HTERT RPE-1 (cell line): ENCODE measurements around the gene IL12RB1.

Experiments used
- in situ Hi-C: fragments of 300-500 bp; cut with MboI; formaldehyde crosslinking; loops from 4 replicates; pipeline ENCODE4 v1.14.3; 2020; ENCODE audit warnings: low sequenced_read_pairs

IL12RB1 gene

DNA sequence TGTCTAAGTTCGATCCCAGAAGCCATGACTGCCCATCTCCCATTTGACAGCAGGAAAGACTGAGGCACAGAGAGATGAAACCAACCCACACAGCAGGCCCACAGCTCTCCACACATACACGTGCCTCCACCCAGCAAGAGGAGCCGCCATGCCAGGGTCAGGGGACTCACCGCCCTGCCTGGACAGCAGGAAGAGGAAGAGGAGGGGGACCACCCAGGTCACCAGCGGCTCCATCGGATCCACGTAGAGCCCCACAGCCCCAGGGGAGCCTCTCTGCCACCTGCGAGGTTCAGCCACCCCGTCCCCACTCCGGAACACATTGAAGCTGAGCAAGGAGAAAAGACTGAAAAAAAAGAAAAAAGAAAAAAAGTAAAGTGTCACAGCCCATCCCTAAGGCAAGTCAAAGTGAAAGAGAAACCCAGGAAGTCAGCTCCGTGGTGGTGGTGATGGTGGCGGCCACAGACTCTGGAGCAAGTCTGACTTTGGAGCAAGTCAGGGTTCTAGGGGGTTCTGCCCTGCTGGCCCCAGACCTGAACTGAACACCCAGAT, at the start of gene IL12RB1:
TSS of gene IL12RB1 (minus strand) at position 345 of the 549 bp plus-strand sequence. CDS start at position 234, 111 bp downstream.
- in situ Hi-C loops: no loop called here

DNA sequence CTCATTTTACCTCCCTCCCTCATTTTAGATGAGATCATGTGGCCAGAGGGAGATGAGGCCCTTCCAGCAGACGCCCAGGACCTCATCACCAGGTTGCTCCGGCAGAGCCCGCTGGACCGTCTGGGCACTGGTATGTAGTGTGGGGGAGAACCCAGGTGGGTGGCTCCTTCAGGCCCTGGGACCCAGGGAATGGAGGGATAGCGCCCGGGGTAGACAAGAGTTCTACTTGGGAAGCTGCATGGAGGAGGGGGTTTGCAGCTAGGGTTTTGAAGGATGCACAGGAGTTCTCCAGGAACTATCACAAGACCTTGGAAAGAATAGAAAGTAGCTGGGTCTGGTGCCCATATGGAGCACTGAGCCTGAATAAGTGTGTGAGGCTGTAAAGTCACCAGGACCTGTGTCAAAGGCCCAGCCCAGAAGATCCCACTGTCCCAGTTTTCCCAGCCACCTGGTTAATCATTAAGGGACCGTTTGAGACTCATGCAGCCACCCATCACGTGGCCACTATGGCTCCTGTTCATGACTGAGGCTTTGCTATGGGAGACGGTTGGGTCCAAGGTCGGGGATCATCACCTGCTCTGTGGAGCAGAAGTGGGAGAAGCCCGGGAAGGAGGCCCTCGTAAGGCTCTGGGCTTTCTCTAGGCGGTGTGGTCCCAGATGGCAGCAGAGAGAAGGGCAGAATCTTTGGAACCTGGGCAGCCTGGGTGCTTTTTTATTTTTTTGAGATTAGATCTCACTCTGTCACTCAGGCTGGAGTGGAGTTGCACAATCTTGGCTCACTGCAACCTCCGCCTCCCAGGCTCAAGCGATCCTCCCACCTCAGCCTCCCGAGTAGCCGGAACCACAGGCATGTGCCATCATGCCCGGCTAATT, 49.2 kb upstream of the IL12RB1 start:
- in situ Hi-C loops: no loop called here

- in situ Hi-C loops: no loop called here
Observed at GRCh38 chr19:18131841-18132596, 45.3 kb upstream of the IL12RB1 start.

- in situ Hi-C loops: no loop called here
Observed at GRCh38 chr19:18130523-18131242, 43.9 kb upstream of the IL12RB1 start.

GRCh38 chr19:18128805-18129204, 42.1 kb upstream of the IL12RB1 start:
- in situ Hi-C loops: no loop called here

GRCh38 chr19:18128044-18128443, 41.3 kb upstream of the IL12RB1 start:
- in situ Hi-C loops: no loop called here

DNA sequence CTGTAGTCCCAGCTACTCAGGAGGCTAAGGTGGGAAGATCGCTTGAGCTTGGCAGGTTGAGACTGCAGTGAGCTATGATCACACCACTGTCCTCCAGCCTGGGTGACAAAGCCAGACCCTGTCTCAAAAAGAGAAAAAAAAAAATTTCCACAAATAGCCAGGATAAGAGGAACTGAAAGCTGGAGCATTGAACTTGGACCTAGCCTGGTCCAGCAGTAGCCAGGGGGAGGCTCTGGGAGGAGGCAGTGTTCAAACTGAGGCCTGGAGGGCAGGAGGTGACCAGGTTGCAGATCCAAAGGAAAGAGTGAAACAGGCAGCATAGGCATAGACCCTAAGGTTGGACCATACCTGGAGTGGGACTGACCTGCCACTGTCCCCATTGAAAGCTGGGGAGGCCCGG, 39.4 kb upstream of the IL12RB1 start:
- in situ Hi-C loops: no loop called here

GRCh38 chr19:18123819-18124218, 37.1 kb upstream of the IL12RB1 start:
- in situ Hi-C loops: no loop called here

- in situ Hi-C loops: no loop called here
Observed at GRCh38 chr19:18122860-18123795, 36.4 kb upstream of the IL12RB1 start.

- in situ Hi-C loops: no loop called here
Observed at GRCh38 chr19:18122424-18122823, 35.7 kb upstream of the IL12RB1 start.

DNA sequence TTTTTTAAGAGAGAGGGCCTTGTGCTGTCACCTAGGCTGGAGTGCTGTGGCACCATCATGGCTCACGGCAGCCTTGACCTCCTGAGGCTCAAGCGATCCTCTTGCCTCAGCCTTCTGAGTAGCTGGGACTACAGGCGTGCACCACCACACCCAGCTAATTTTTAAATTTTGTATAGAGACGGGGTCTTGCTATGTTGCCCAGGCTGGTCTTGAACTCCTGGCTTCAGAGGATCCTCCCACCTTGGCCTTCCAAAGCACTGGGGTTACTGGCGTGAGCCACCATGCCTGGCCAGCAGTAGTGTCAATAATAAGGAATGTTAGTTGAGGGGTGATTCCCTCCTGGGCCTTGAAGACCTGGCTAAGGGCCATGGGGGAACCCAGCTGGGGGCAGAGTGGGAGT, 34.4 kb upstream of the IL12RB1 start:
- in situ Hi-C loops: no loop called here

DNA sequence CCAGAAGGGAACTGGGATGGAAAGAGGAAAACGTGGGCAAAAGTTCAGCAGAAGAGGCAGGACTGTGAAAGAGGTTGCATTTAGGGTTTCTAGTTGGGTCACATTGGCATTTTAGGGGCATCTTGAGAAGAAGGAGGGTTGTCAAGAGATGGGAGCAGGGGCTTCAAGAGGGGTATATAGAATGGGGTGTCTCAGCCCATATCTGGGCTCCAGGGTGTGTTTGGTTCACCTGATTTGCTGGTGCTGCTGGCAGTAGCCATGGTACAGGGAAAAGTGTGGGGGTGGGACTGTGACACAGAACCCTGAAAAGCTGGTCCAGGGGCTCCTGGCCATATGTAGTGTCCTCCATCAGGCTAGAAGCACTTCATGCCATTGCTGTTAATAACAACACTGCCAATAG, 33.4 kb upstream of the IL12RB1 start:
- in situ Hi-C loops: no loop called here

DNA sequence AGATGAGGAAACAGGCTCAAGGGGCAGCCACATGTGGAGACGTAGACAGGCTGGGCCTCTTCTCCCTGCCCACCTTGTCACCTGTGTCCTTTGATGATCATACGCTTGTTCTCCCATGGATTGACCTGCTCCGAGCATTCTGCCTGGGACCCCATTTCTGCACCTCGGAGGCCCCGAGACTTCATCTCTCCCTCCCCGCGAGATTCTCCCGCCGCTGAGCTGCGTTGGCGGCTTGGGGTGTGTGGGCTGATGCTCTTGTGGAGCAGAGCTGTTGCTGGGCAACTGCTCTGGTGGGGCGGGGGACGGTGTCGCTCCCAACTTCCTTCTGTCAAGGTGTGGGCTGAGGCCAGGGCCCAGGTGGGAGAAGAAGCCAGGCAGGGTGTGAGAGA, 33.0 kb upstream of the IL12RB1 start:
- in situ Hi-C loops: no loop called here

DNA sequence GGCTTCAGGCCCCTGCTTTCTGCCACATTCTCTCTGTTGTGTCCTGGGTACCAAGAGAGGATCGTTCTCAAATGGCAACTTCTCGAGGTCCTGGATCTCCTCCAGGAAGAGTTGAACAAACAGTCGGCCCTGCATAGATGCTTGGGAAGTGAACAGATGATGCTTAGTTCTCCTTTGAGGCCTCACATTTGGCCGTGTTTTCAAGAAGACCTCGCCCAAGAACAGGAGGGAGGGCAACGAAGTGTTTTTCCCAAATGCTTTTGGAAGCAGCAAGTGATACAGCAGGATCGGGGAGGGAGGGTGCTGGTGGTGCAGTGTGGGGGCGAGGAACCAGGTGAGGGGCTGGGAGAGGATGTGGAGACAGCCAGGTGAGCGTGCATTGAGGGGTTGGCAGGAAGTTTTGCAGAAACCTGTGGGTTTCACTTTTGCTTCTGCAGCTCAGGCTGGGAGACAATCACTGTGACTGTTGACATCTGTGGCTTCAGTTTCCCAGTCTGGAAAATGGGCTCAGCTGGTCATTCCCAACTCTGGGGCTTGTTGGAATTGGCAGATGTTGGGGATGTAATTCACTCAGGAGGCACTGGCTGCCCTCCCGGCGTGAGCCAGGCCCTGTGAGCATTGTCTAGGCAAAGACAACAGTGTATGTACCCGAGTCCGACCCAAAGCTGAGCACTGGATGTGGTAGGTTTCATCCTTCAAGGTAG, 32.4 kb upstream of the IL12RB1 start:
- in situ Hi-C loops: no loop called here

GRCh38 chr19:18118420-18119012, 31.8 kb upstream of the IL12RB1 start:
- in situ Hi-C loops: no loop called here

GRCh38 chr19:18117692-18118378, 31.1 kb upstream of the IL12RB1 start:
- in situ Hi-C loops: no loop called here

DNA sequence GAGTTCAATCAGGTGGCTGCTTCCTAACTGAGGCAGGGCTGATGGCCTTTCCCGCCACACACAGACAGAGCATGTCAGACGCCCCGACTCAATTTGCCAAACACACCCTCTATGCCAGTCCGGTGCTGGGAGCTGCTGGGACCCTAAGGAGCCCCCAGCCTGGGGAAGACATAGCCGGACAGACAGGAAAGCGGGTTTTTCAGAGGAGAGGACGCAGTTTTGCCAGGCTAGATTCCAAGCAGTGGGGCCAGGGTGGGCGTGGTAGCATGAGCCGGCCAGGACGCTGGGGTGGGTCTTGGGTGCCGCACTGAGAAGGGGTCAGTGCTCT, 30.6 kb upstream of the IL12RB1 start:
- in situ Hi-C loops: no loop called here

DNA sequence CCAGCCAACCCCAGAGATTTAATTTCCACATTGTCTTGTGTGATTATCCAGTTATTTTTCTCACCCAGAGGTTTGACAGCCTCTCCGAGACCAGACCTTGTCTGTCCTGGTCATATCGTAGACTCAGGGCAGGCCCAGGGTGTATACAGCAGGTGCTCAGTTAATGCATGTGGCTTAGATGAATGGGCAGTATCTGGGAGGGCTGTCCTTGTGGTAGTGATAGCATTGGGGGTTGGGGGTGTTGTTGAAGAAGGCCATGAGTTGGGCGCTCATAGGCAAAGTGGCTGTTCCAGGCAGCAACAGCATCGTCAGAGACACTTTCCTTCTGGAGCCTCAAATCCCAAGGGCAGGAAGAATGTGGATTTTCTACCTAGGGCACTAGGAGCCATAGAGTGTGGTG, 27.7 kb upstream of the IL12RB1 start:
- in situ Hi-C loops: no loop called here

DNA sequence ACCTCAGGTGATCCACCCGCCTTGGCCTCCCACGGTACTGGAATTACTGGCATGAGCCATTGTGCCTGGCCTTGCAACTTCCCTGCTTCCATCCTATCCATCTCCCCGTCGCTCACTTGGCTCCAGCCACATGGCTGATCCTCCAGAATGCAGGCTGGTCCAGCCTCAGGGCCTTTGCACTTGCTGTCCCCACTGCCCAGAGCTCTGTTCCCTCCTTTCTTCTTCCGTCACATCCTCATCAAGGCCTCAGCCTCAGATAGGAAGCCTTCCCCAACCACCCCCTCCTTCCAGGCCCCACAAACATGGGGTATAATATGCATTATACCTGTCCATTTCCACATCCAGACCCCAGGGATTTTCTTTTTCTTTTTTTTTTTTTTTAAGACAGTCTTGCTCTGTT, 27.1 kb upstream of the IL12RB1 start:
- in situ Hi-C loops: no loop called here
